Stimulated activated CD4-positive, alpha-beta T cell treated with anti-CD3 and anti-CD28 coated beads, Interleukin-15, amount 100 ng/mL, for 48 hours (primary cell): ENCODE results near the gene OCA2.
"Not testable (repeated sequence)": the region's sequence is repeated elsewhere in the genome, so short reads cannot be mapped to it uniquely, and the experiment has no call there.

Experiments used
- DNase-seq, 2 donors: peaks; one replicate each; pipeline ENCODE4 v3.0.0-alpha.2; 2020; ENCODE audit warnings: low read depth in 2 of 2

OCA2 gene

DNA sequence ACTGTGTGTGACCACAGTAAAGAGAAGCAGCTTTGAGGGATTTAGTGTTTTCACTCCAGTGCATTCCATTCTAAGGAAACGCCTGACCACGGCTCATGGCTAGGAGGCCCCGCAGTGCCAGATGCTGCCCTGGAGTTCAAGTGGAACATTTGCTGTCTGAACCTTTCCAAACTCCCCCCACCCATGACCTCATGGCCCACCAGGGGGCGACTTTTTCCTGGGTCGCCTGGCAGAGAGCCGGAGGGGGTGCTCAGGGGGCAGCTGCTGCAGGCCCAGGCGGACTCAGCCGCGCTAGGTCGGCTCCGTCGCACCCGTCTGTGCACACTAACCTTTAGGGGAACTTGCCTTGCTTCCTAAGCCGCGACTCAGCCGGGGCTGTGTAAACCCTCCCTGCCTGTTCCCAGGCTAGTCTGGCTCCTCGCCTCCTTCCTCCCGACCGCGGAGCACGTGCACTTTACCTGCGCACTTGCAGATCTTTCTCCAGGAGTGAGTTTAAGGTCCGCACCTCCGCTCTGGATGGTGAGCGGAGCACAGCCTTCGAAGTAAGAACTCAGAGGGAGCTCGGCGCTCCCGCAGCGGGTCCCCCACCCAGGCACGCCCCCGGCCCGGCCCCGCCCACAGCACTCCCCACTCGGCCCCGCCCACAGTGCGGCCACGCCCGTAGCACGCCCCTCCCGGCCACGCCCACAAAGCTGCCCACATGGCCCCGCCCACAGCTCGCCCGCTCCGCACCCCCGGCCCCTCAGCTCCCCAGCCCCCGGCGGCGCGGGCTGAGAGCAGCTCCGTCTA, at the start of gene OCA2:
Gene OCA2, minus strand, starts transcription at position 550 of the 789 bp plus-strand sequence. CDS start 17,441 bp downstream, outside the sequence.
- DNase-seq: peak in 1 of 2 donors; percentile 39

DNA sequence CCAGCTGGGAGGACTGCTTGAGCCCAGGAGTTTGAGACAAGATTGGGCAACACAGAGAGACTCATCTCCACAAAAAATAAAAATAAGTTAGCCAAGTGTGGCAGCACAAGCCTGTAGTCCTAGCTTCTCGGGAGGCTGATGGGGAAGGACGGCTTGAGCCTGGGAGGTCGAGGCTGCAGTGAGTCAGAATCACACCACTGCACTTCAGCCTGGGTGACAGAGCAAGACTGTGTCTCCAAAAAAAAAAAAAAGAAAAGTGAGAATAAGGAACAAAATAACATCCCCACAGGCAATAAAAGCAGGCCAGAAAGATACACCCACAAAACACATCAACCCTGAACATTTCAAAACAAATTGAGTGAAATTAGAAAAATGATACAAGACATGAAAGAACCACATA, 48.7 kb upstream of the OCA2 start:
- DNase-seq: no peak

- not testable (repeated sequence) for DNase-seq
Observed at GRCh38 chr15:28145419-28145818, 46.3 kb upstream of the OCA2 start.

DNA sequence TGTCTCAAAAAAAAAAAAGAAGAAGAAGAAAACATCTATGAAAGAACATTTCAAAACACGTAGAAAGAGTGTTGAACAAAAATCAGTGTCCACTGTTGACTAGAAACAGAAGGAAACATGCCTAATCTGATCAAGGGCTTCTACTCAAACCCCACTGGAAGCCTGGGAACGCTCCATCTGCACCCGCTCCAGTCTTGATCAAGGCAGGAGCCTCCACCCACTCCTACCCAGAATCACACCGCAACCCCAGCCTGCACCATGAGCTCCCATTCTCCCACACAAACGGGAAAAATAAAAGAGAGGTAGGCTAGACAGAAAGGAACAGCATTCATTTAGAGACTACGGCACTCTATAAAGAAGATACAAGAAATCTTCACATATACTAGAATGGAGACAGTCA, 40.9 kb upstream of the OCA2 start:
- DNase-seq: no peak

- not testable (repeated sequence) for DNase-seq
Observed at GRCh38 chr15:28137408-28138039, 38.4 kb upstream of the OCA2 start.

DNA sequence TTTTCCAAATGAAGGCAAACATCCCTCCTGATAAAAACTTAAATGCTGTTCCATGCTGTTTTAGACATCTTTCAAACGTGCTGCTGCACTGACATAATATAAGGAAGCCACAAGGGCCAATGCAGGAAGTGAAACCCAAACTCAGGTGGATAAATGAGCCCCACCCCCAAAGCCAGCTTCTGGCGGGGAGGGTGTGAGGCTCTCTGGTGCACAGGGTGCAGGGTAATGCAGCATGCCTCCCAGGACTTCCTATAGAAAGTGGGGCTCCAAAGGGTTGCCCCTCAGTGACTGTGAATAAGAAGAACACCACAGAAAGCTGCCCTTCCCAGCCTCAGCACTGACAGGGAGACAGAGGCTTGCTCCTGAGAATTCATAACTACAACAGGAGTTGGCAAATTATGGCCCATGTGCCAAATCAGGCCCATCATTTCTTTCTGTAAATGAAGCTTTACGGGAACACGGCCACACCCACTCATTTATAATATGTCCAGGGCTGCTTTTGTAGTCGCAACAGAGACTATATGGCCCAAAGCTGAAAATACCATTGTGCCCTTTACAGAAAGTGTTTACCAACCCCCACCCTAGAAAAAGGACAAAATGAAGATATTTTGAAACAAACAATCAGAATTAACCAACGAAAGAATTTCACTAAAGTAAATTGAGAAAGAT, 37.3 kb upstream of the OCA2 start:
- not testable (repeated sequence) for DNase-seq

DNA sequence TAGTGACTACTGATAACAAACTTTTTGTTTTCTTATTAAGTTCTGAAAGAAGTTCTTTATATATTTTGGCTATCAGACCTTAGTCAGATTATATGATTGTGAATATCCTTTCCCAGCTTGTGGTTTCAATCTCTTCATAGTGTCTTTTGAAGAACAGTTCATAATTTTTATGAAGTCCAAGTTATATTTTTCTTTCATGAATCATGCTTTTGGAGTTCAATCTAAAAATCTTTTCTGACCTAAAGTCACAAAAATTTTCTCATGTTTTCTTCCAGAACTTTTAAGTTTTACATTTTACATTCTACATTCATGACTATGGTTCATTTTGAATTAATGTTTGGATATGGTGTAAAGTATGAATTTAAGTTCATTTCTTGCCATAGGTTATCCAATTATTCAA, 34.2 kb upstream of the OCA2 start:
- no peak for DNase-seq

- no peak for DNase-seq
Observed at GRCh38 chr15:28132524-28133275, 33.6 kb upstream of the OCA2 start.

- DNase-seq: no peak
Observed at GRCh38 chr15:28131946-28132345, 32.8 kb upstream of the OCA2 start.

DNA sequence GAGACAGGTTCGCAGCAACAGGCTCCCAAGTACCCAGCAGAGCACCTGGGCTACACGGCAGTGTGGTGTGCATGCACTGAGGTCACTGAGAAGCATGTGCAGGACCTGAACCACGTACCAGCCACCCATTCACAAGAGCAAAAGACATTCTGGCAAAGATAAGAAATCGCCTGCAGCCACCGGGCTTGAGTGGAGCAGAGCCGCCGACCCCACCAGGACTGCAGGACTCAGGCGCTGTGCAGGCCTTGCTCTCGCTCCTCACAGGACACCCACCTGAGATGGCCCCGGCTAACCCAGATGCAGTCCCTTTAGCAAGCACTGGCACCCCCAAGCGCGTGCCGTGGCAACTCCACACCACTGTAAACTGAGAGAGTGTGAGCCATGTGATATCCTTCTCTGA, 32.3 kb upstream of the OCA2 start:
- DNase-seq: no peak

DNA sequence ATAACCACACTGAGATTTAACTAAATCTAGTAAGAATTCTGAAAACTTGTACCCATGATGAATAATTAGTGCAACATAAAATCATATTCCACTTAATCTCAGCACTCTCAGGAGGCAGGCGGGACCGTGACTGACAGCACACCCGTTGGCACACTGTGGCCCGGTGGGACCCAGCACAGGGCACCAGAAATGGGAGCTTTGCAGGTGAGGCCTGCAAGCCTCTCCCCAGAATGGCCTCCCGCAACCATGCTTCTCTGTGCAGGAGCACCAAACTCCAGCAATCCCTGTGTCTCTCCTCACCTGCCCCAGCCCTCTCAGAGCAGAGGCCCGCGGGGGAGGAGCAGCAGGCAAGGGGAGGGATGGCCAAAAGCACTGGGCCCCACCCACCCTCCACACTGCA, 31.5 kb upstream of the OCA2 start:
- DNase-seq: no peak

- no peak for DNase-seq
Observed at GRCh38 chr15:28129231-28129848, 30.2 kb upstream of the OCA2 start.

DNA sequence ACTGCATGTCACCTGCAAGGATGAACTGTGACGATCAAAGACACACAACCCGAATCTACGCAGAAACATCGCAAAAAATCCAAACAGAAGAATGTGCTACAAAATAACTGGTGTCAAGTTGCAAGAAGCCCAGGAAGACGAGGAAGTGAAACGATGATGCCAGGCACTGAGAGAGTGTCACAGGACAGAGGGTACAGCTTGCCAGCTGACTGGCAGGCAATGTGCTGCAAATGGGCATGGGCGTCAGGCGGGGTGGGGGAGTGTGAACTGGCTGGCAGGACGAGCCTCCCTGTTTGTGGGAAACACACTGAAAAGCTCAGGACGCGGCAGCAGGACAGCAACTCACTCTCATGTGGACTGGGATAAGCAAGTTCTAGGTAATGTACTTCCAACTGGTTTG, 28.9 kb upstream of the OCA2 start:
- DNase-seq: no peak

DNA sequence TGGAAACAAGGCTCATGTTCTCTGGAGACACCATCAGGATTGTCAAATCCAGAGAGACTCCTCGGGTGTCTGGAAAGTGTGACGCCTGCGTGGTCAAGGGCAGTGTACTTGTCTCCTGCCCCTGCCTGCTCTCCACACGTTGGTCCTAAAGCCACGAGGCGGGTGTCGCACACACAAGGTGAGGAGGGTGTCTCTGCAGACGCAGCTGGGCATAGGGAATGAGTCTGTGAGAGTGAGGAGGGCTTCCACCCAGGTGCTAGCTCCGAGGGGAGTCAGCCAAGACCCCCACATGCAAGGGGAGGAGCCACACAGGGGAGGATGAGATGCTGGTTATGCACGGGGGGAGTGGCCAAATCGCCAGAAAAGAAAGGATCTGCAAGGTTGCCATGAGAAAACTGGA, 27.9 kb upstream of the OCA2 start:
- no peak for DNase-seq

DNA sequence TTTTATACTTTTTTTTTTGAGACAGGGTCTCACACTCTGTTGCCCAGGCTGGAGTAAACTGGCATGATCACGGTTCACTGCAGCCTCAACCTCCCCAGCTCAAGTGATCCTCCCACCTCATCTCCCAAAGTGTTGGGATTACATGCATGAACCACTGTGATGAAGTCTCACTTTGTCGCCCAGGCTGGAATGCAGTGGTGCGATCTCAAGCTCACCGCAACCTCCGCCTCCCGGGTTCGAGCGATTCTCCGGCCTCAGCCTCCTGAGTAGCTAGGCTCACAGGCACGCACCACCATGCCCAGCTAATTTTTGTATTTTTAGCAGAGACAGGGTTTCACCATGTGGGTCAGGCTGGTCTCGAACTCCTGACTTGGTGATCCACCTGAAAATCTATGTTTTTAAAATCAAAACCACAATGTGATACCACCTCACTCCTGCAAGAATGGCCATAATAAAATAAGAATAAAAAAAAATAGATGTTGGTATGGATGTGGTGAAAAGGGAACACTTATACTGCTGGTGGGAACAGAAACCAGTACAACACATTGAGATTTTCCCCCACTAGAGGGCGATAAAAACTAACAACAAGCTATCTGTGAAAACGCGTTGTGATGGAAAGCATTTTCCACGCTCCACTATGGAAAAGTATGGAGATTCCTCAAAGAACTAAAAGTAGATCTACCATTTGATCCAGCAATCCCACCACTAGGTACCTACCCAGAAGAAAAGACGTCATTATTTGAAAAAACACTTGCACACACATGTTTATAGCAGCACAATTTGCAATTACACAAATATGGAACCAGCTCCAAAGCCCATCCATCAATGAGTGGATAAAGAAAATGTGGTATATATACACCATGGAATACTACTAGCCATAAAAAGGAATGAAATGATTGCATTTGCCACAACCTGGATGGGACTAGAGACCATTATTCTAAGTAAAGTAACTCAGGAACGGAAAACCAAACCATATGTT, 26.8 kb upstream of the OCA2 start:
- DNase-seq: no peak

DNA sequence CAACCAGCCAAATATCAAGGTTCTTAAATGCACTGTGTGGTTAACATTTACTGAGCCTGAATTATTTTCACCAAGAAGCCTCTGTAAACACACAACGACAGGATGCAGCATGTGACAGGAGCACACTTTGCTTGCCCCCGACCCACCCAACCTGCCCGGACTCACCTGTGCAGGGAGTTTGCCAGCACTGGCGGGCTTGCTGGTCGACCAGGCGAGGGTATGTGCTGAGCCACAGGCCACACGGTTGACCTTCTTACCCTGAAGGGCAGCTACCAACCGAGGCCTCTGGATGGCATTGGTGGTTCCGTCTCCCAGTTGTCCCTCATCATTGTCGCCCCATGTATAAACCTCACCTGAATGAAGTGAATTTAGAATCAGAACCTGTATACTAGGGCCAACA, 25.7 kb upstream of the OCA2 start:
- no peak for DNase-seq

DNA sequence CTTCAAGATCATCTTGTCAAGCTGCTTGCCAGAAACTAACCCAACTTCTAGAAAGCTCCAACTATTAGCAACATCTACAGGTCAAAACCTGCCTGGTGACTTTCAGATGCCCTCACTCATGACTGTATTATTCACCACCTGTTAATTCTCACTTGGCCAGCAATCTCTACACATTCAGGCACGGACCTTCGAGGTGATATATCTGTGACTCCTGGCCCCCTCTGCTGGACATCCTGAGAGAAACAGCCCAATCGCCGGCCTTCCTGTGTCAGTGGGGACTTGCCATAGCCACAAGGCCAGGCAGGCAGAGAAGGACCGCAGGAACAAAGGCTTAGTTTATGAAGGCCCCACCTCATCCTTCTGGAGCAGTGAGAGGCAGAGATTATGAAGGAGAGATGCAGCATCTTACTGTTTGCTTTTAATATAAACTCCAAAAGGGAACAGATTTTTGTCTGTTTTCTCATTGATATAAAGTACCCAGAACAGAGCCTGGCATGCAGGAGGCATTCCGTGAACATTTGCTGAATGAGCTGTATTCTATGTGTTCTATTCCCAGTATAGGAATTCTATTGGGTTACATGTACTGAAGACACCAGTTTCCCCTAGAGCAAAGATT, 24.4 kb upstream of the OCA2 start:
- DNase-seq: peak; percentile 24 to 42

DNA sequence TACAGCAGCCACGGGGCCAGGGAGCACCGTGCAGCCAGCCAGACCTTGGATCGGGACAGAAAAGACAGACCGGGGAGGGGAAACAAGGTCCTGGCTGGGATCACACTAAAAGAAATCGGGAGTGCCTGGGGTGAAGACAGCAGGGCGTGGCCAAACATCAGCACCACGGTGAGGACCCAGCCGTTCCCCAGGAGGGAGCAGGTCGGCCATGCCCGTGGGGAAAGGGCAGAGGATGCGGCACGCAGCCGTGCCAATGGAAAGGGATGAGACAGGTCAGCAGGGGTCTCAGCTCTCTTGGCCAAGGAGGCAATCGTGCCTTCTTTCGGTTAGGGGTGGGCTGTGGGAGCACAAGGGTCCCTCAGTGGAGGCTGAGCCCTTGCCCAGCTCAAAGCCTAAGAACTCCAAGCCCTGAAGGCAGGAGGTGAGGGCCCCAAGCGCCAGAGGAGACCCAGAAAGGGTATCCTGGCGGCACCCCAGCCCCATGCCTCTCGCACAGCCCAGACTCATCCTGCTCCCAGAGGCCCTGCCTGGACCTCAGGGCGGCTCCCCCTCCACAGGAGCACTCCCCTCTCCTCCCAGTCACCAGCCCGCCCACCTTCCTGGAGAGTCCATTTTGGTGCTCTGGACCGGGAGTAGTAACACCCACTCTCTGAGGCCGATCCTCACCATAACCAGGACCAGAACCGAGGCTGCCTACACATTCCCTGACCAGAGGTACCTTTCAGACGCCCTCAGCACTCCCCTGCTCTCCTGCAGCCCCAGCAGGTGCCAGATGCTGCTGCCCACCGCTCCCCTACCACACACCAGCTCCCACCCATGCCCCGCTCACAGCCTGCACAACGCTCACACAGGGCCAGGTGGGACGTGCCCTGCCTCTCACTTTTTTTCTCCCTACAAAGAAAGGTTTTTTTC, 23.2 kb upstream of the OCA2 start:
- no peak for DNase-seq

DNA sequence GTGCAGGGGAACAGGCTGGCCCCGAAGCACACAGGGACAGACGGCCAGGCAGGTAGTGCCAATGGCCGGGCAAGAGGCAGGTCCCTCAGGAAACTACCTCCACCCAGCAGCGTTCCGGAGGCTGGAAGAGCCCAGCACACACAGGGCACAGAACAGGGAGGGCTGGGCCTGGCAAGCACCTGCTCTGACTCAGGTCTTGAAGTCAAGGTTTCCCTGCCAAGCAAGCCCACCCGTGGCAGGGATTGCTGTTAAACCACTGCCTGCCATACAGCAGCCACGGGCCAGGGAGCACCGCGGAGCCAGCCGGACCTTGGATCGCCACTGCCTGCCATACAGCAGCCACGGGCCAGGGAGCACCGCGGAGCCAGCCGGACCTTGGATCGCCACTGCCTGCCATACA, 22.5 kb upstream of the OCA2 start:
- DNase-seq: not testable (repeated sequence)
